MM.1S (cell line): Measurements from ENCODE around the gene BPHL.

Experiments
- CTCF ChIP-seq: fragments of 300-600 bp; sonication (generic); IDR thresholded peaks from 2 replicates; pipeline ENCODE4 v1.5.1; 2016; ENCODE audit warnings: antibody characterized with exemption, low read length, mixed read lengths
- EZH2 ChIP-seq: fragments of 300-600 bp; sonication (generic); optimal IDR thresholded peaks from 2 replicates; pipeline ENCODE3; 2017; ENCODE audit warnings: low read depth, mild to moderate bottlenecking, antibody characterized with exemption, low read length, mixed read lengths
- EZH2phosphoT487 ChIP-seq: fragments of 300-600 bp; sonication (generic); IDR thresholded peaks from 2 replicates; pipeline ENCODE4 v1.6.1; 2018; ENCODE audit warnings: antibody characterized with exemption, low read length

GRCh38 chr6:3190056-3190455 is 71.5 kb downstream of the BPHL start:
- TF ChIP-seq CTCF, result no peak
- TF ChIP-seq EZH2, result no peak
- no peak for TF ChIP-seq EZH2phosphoT487
